SK-N-SH (cell line): ENCODE measurements around the gene PIK3R5. TPM values are rescaled to one million over a fixed set of nuclear protein-coding genes. Genes with fewer than 3 reads are reported as not detected.

Experiments used
- CTCF ChIA-PET: fragments of 300-600, 350-600 bp; formaldehyde crosslinking; extraction: SDS; loops from one replicate; lab custom pipeline; 2021; lab: Yijun Ruan, JAX
- POLR2A ChIA-PET: fragments of 350-600 bp; sonication (Branson Sonifier 250); formaldehyde crosslinking; extraction: SDS; loops from one replicate; lab custom pipeline; 2020; ENCODE audit warnings: antibody characterized with exemption, inconsistent platforms; lab: Yijun Ruan, JAX
- DNase-seq: peaks from one replicate; pipeline ENCODE4 v3.0.0; 2012
- H2AFZ ChIP-seq: fragments of 200-600 bp; sonication (generic); 2 replicates; pipeline ENCODE4 v1.8.1; 2016; ENCODE audit warnings: antibody characterized with exemption, mild to moderate bottlenecking, low read depth
- H3F3A ChIP-seq: fragments of 200-600 bp; sonication (generic); replicated peaks from 2 replicates; pipeline ENCODE3; 2016; ENCODE audit warnings: antibody characterized with exemption, mild to moderate bottlenecking; ENCODE audit not compliant: insufficient read depth
- H3K27ac ChIP-seq, 2 experiments: fragments of 200-500 bp in 1 of 2; fragments of 200-600 bp in 1 of 2; sonication (Bioruptor generic) in 1 of 2; sonication (generic), shearing (Covaris generic) in 1 of 2; 2 replicates each; pipeline versions ENCODE4 v1.5.1 to v1.6.1; 2014 to 2016; ENCODE audit warnings: low read depth in 2 of 2, inconsistent platforms in 1 of 2, low read length in 1 of 2, mild to moderate bottlenecking in 1 of 2, mixed read lengths in 1 of 2
- H3K27me3 ChIP-seq: fragments of 200-600 bp; sonication (generic), shearing (Covaris generic); 2 replicates; pipeline ENCODE4 v1.6.1; 2016; ENCODE audit warnings: mixed run types; ENCODE audit not compliant: insufficient read depth
- H3K36me3 ChIP-seq, 2 experiments: fragments of 200-500 bp in 1 of 2; fragments of 200-600 bp in 1 of 2; sonication (Bioruptor generic) in 1 of 2; sonication (generic) in 1 of 2; replicated peaks in 1 of 2; 2 replicates each; pipeline versions ENCODE3 to v1.5.1; 2014 to 2016; ENCODE audit warnings: low read length in 1 of 2, mild to moderate bottlenecking in 1 of 2; ENCODE audit not compliant: insufficient read depth in 2 of 2, control insufficient read depth in 1 of 2
- H3K4me1 ChIP-seq, 2 experiments: fragments of 200-500 bp in 1 of 2; fragments of 200-600 bp in 1 of 2; sonication (Bioruptor generic) in 1 of 2; sonication (generic), shearing (Covaris generic) in 1 of 2; 2 replicates each; pipeline versions ENCODE4 v1.5.1 to v1.6.1; 2014 to 2016; ENCODE audit warnings: low read depth in 1 of 2, low read length in 1 of 2, mixed run types in 1 of 2; ENCODE audit not compliant: insufficient read depth in 2 of 2, control insufficient read depth in 1 of 2
- H3K4me2 ChIP-seq: fragments of 200-600 bp; sonication (generic), shearing (Covaris generic); 2 replicates; pipeline ENCODE4 v1.6.1; 2017; ENCODE audit warnings: mixed run types
- H3K4me3 ChIP-seq, 2 experiments: fragments of 200-500 bp in 1 of 2; fragments of 200-600 bp in 1 of 2; sonication (Bioruptor generic) in 1 of 2; sonication (generic), shearing (Covaris generic) in 1 of 2; 2 replicates each; pipeline versions ENCODE4 v1.5.1 to v1.8.1; 2014 to 2016; ENCODE audit warnings: low read depth in 2 of 2, inconsistent platforms in 1 of 2, low read length in 1 of 2, mild to moderate bottlenecking in 1 of 2, mixed read lengths in 1 of 2, moderate library complexity in 1 of 2
- H3K79me2 ChIP-seq: fragments of 200-600 bp; sonication (generic); 2 replicates; pipeline ENCODE4 v1.8.1; 2017; ENCODE audit warnings: mild to moderate bottlenecking; ENCODE audit not compliant: insufficient read depth
- H3K9ac ChIP-seq: fragments of 200-600 bp; sonication (generic); 2 replicates; pipeline ENCODE4 v1.6.1; 2017; ENCODE audit warnings: mixed run types
- H3K9me2 ChIP-seq: fragments of 200-600 bp; sonication (generic); 2 replicates; pipeline ENCODE4 v1.6.1; 2017; ENCODE audit warnings: mixed run types
- H3K9me3 ChIP-seq: fragments of 200-600 bp; sonication (generic); 2 replicates; pipeline ENCODE4 v1.6.1; 2017; ENCODE audit warnings: mixed run types, mild to moderate bottlenecking, moderate library complexity
- H4K20me1 ChIP-seq: fragments of 200-600 bp; sonication (generic); 2 replicates; pipeline ENCODE4 v1.6.1; 2017; ENCODE audit warnings: mild to moderate bottlenecking, mixed run types; ENCODE audit not compliant: insufficient read depth
- FOXJ3 ChIP-seq: sonication (generic); formaldehyde crosslinking; IDR thresholded peaks from 2 replicates; pipeline ENCODE4 v1.5.1; 2020; ENCODE audit warnings: mild to moderate bottlenecking, missing genetic modification reagents
- FOXM1 ChIP-seq: IDR thresholded peaks from 2 replicates; pipeline ENCODE4 v1.4.0; 2012; ENCODE audit warnings: low read depth, mild to moderate bottlenecking
- JUND ChIP-seq: IDR thresholded peaks from 2 replicates; pipeline ENCODE4 v1.4.0; 2012
- MEF2A ChIP-seq: IDR thresholded peaks from 2 replicates; pipeline ENCODE4 v1.4.0; 2012; ENCODE audit warnings: low read depth, borderline replicate concordance
- MXI1 ChIP-seq: IDR thresholded peaks from 2 replicates; pipeline ENCODE4 v1.6.1; 2012; ENCODE audit warnings: mild to moderate bottlenecking, low read depth, low read length, improper control_type of control experiment
- NFIC ChIP-seq: IDR thresholded peaks from 2 replicates; pipeline ENCODE4 v1.4.0; 2012; ENCODE audit warnings: borderline replicate concordance
- SMC3 ChIP-seq: IDR thresholded peaks from 2 replicates; pipeline ENCODE4 v1.6.1; 2012; ENCODE audit warnings: low read depth, low read length, improper control_type of control experiment
- TEAD4 ChIP-seq: IDR thresholded peaks from 2 replicates; pipeline ENCODE4 v1.4.0; 2012; ENCODE audit warnings: mild to moderate bottlenecking, borderline replicate concordance; ENCODE audit not compliant: insufficient read depth
- WGBS: methylation state at CpG from one replicate; pipeline ENCODE4 v1.1.6; 2017; ENCODE audit warnings: low lambda C conversion rate; 5-methylcytosine and 5-hydroxymethylcytosine counted together
- polyA plus RNA-seq, 3 experiments: library from polyadenylated mRNA; depleted of rRNA; stranded (reverse); fragments of >200 nt; gene quantifications; 2 replicates each; pipeline ENCODE4 v1.2.3, GENCODE V29; 2012
- TF ChIP-seq, protein P1 (sequence below): fragments of 150-350 bp; IDR thresholded peaks from 2 replicates; pipeline ENCODE4 v1.6.1; 2017; ENCODE audit warnings: antibody characterized with exemption, low read length, low read depth, borderline replicate concordance
- TF ChIP-seq, protein P2 (sequence below): IDR thresholded peaks from 2 replicates; pipeline ENCODE4 v1.6.1; 2012; ENCODE audit warnings: mild to moderate bottlenecking, low read depth, low read length, moderate library complexity
- TF ChIP-seq, protein P3 (sequence below): fragments of 150-350 bp; IDR thresholded peaks from 2 replicates; pipeline ENCODE4 v1.6.1; 2016; ENCODE audit warnings: mild to moderate bottlenecking, low read depth, low read length
- TF ChIP-seq, protein P4 (sequence below): IDR thresholded peaks from 2 replicates; pipeline ENCODE4 v1.4.0; 2012; ENCODE audit warnings: low read depth
- TF ChIP-seq, protein P5 (sequence below): IDR thresholded peaks from 2 replicates; pipeline ENCODE4 v1.4.0; 2012; ENCODE audit warnings: low read depth, borderline replicate concordance

PIK3R5 gene
- polyA plus RNA-seq, 1 of the 3 experiments (the other 2 are of a cell fraction), result not detected

DNA sequence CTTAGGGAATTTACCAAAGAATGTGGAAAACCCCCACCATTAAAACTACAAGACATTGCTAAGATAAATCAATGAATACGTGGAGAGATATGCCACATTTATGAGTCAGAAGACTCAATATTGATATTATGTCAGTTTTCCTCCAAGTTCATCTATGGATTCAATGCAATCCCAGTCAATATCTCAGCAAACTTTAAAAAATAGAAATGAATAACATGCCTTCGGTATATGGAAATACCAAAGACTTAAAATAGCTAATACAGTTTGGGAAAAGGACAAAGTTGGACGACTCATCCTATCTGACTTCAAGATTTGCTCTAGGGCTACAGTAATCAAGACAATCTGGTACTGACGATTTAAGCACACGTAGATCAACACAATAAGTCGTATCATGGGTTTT lies 31.2 kb downstream of the PIK3R5 start:
- 1% methylated on average over 6 of the region's 6 CpGs for WGBS
- CTCF ChIA-PET, result no interaction called here
- POLR2A ChIA-PET, result no interaction called here
- TF ChIP-seq, protein P1, sequence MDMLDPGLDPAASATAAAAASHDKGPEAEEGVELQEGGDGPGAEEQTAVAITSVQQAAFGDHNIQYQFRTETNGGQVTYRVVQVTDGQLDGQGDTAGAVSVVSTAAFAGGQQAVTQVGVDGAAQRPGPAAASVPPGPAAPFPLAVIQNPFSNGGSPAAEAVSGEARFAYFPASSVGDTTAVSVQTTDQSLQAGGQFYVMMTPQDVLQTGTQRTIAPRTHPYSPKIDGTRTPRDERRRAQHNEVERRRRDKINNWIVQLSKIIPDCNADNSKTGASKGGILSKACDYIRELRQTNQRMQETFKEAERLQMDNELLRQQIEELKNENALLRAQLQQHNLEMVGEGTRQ, result no peak
- H3F3A ChIP-seq, result no peaks in the 10 kb centered on the region
- no peaks in the 10 kb centered on the region for H4K20me1 ChIP-seq
- no peak overlapping the region for H3K27ac ChIP-seq
- H3K36me3 ChIP-seq, result no peaks in the 10 kb centered on the region
- H3K27me3 ChIP-seq, result peaks cover 18% of the 10 kb centered on the region; the same call in 1 of the 2 replicates
- DNase-seq, result no peak
- no peak overlapping the region for H3K4me3 ChIP-seq
- H3K4me1 ChIP-seq, result no peaks in the 10 kb centered on the region
- no peak overlapping the region for H2AFZ ChIP-seq
- no peaks in the 10 kb centered on the region for H3K9me3 ChIP-seq
- H3K9ac ChIP-seq, result no peak overlapping the region
- no peak overlapping the region for H3K4me2 ChIP-seq
- no peaks in the 10 kb centered on the region for H3K79me2 ChIP-seq
- no peaks in the 10 kb centered on the region for H3K9me2 ChIP-seq

DNA sequence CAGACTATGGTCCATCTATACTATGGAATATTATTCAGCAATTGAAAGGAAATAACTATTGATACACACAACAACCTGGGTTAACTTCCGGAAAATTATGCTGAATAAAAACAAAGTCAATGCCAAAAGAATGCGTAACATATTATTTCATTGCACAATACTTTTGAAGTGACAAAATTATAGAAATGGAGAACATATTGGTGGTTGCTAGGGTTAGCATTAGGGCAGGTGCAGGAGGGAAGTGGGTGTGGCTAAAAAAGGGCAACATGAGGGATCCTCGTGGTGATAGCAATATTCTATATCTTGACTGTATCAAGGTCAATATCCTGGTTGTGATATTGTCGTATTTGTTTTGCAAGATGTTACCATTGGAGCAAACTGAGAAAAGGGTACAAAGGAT lies 34.9 kb downstream of the PIK3R5 start:
- H3K79me2 ChIP-seq, result no peaks in the 10 kb centered on the region
- H2AFZ ChIP-seq, result no peak overlapping the region
- H3K36me3 ChIP-seq, result no peaks in the 10 kb centered on the region
- H3K9me2 ChIP-seq, result no peaks in the 10 kb centered on the region
- no peak overlapping the region for H3K27ac ChIP-seq
- no peak for DNase-seq
- peaks cover 14% of the 10 kb centered on the region for H3K9me3 ChIP-seq
- no peak overlapping the region for H3K4me2 ChIP-seq
- no peak overlapping the region for H3K9ac ChIP-seq
- peaks cover 8% of the 10 kb centered on the region; the same call in 1 of the 2 replicates for H3K27me3 ChIP-seq
- ChIA-PET CTCF (no interaction called here), POLR2A (no interaction called here)
- TF ChIP-seq, protein P2, sequence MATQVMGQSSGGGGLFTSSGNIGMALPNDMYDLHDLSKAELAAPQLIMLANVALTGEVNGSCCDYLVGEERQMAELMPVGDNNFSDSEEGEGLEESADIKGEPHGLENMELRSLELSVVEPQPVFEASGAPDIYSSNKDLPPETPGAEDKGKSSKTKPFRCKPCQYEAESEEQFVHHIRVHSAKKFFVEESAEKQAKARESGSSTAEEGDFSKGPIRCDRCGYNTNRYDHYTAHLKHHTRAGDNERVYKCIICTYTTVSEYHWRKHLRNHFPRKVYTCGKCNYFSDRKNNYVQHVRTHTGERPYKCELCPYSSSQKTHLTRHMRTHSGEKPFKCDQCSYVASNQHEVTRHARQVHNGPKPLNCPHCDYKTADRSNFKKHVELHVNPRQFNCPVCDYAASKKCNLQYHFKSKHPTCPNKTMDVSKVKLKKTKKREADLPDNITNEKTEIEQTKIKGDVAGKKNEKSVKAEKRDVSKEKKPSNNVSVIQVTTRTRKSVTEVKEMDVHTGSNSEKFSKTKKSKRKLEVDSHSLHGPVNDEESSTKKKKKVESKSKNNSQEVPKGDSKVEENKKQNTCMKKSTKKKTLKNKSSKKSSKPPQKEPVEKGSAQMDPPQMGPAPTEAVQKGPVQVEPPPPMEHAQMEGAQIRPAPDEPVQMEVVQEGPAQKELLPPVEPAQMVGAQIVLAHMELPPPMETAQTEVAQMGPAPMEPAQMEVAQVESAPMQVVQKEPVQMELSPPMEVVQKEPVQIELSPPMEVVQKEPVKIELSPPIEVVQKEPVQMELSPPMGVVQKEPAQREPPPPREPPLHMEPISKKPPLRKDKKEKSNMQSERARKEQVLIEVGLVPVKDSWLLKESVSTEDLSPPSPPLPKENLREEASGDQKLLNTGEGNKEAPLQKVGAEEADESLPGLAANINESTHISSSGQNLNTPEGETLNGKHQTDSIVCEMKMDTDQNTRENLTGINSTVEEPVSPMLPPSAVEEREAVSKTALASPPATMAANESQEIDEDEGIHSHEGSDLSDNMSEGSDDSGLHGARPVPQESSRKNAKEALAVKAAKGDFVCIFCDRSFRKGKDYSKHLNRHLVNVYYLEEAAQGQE, result no peak
- no peak for TF ChIP-seq TEAD4
- TF ChIP-seq FOXM1, result no peak
- TF ChIP-seq FOXJ3 (CRISPR knock-in tag), result no peak
- TF ChIP-seq, protein P3, sequence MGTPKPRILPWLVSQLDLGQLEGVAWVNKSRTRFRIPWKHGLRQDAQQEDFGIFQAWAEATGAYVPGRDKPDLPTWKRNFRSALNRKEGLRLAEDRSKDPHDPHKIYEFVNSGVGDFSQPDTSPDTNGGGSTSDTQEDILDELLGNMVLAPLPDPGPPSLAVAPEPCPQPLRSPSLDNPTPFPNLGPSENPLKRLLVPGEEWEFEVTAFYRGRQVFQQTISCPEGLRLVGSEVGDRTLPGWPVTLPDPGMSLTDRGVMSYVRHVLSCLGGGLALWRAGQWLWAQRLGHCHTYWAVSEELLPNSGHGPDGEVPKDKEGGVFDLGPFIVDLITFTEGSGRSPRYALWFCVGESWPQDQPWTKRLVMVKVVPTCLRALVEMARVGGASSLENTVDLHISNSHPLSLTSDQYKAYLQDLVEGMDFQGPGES, result no peak
- no peak for TF ChIP-seq SMC3
- TF ChIP-seq MXI1, result no peak
- TF ChIP-seq MEF2A, result no peak
- TF ChIP-seq JUND, result no peak
- TF ChIP-seq, protein P4, sequence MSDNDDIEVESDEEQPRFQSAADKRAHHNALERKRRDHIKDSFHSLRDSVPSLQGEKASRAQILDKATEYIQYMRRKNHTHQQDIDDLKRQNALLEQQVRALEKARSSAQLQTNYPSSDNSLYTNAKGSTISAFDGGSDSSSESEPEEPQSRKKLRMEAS, result no peak
- TF ChIP-seq NFIC, result no peak
- TF ChIP-seq, protein P5, sequence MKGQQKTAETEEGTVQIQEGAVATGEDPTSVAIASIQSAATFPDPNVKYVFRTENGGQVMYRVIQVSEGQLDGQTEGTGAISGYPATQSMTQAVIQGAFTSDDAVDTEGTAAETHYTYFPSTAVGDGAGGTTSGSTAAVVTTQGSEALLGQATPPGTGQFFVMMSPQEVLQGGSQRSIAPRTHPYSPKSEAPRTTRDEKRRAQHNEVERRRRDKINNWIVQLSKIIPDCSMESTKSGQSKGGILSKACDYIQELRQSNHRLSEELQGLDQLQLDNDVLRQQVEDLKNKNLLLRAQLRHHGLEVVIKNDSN, result no peak
- 18% methylated on average over 4 of the region's 4 CpGs for WGBS
- no peaks in the 10 kb centered on the region for H4K20me1 ChIP-seq
- no peak overlapping the region for H3K4me3 ChIP-seq
- H3K4me1 ChIP-seq, result no peaks in the 10 kb centered on the region
- H3F3A ChIP-seq, result no peaks in the 10 kb centered on the region
